Measurements from ENCODE around the gene ARMC9.
A peak's percentile ranks its signal among the peaks of the same experiment; 100 is the strongest.

ARMC9 gene

GRCh38 chr2:231227310-231228162, 29.1 kb downstream of the ARMC9 start:
- TF ChIP-seq CTCF (IDR thresholded peaks at IDR 0.05) = peak; percentile 63

GRCh38 chr2:231228223-231228622, 29.8 kb downstream of the ARMC9 start:
- no peak for TF ChIP-seq CTCF (IDR thresholded peaks at IDR 0.05)

GRCh38 chr2:231228974-231229529, 30.6 kb downstream of the ARMC9 start:
- TF ChIP-seq CTCF (IDR thresholded peaks at IDR 0.05) = no peak

GRCh38 chr2:231235217-231235616, 36.8 kb downstream of the ARMC9 start:
- no peak for TF ChIP-seq CTCF (IDR thresholded peaks at IDR 0.05)

GRCh38 chr2:231238689-231239088, 40.3 kb downstream of the ARMC9 start:
- no peak for TF ChIP-seq CTCF (IDR thresholded peaks at IDR 0.05)

- TF ChIP-seq CTCF (IDR thresholded peaks at IDR 0.05) = no peak
Observed at GRCh38 chr2:231239751-231240150, 41.3 kb downstream of the ARMC9 start.

GRCh38 chr2:231241755-231242507, 43.5 kb downstream of the ARMC9 start:
- no peak for TF ChIP-seq CTCF (IDR thresholded peaks at IDR 0.05)
